Esophagus muscularis mucosa (tissue), 4 donors: ENCODE measurements around the gene ACOXL.

Experiments used
- CTCF ChIP-seq, 3 experiments: fragments of 200-600 bp in 2 of 3; fragments of 450-650 bp in 1 of 3; sonication (generic) in 2 of 3; IDR thresholded peaks; one replicate each; pipeline ENCODE4 v1.5.1; 2017 to 2019; ENCODE audit warnings: antibody characterized with exemption in 3 of 3, mild to moderate bottlenecking in 2 of 3, moderate library complexity in 1 of 3
- EP300 ChIP-seq: sonication (generic); formaldehyde crosslinking; IDR thresholded peaks from one replicate; pipeline ENCODE4 v1.6.1; 2017; ENCODE audit warnings: antibody characterized with exemption
- POLR2A ChIP-seq: fragments of 450-650 bp; IDR thresholded peaks from one replicate; pipeline ENCODE4 v1.6.1; 2017; ENCODE audit warnings: antibody characterized with exemption, moderate library complexity, mild to moderate bottlenecking, low read depth
- POLR2AphosphoS5 ChIP-seq, 2 donors: sonication (generic); formaldehyde crosslinking; IDR thresholded peaks; one replicate each; pipeline ENCODE4 v1.6.1; 2017; ENCODE audit warnings: antibody characterized with exemption in 2 of 2

- no peak for TF ChIP-seq CTCF (IDR thresholded peaks at IDR 0.05)
- no peak for TF ChIP-seq POLR2AphosphoS5 (IDR thresholded peaks at IDR 0.05)
- TF ChIP-seq POLR2A: no peak
- no peak for TF ChIP-seq EP300
Measured at GRCh38 chr2:110950281-110950680, 217.9 kb downstream of the ACOXL start.
